Dendritic cell treated with granulocyte-macrophage colony-stimulating factor and Interleukin-4, amounts not matched to agents 40 ng/mL and 50 ng/mL, for 4 days (primary cell): ENCODE data around the gene CDCA4.
A peak's percentile ranks its signal among the peaks of the same experiment; 100 is the strongest.
"Not testable (repeated sequence)": the region's sequence is repeated elsewhere in the genome, so short reads cannot be mapped to it uniquely, and the experiment has no call there.

Source experiments
- H3K27ac Mint-ChIP-seq: one replicate; pipeline ENCODE4 v1.8.0; 2022; ENCODE audit warnings: mild to moderate bottlenecking, mixed read lengths
- H3K27me3 Mint-ChIP-seq: one replicate; pipeline ENCODE4 v1.8.0; 2022; ENCODE audit warnings: mild to moderate bottlenecking, mixed read lengths
- H3K36me3 Mint-ChIP-seq: one replicate; pipeline ENCODE4 v1.8.0; 2022; ENCODE audit warnings: low read depth, mixed read lengths
- H3K4me1 Mint-ChIP-seq: one replicate; pipeline ENCODE4 v1.8.0; 2022; ENCODE audit warnings: low read depth, mixed read lengths
- H3K4me3 Mint-ChIP-seq: one replicate; pipeline ENCODE4 v1.8.0; 2022; ENCODE audit warnings: mild to moderate bottlenecking, moderate library complexity, mixed read lengths
- H3K9me3 Mint-ChIP-seq: one replicate; pipeline ENCODE4 v1.8.0; 2022; ENCODE audit warnings: mixed read lengths
- intact Hi-C: fragments of 100-400 bp; cut with micrococcal nuclease; formaldehyde crosslinking; loops from one replicate; pipeline ENCODE4 v1.15.0; 2022

CDCA4 gene

DNA sequence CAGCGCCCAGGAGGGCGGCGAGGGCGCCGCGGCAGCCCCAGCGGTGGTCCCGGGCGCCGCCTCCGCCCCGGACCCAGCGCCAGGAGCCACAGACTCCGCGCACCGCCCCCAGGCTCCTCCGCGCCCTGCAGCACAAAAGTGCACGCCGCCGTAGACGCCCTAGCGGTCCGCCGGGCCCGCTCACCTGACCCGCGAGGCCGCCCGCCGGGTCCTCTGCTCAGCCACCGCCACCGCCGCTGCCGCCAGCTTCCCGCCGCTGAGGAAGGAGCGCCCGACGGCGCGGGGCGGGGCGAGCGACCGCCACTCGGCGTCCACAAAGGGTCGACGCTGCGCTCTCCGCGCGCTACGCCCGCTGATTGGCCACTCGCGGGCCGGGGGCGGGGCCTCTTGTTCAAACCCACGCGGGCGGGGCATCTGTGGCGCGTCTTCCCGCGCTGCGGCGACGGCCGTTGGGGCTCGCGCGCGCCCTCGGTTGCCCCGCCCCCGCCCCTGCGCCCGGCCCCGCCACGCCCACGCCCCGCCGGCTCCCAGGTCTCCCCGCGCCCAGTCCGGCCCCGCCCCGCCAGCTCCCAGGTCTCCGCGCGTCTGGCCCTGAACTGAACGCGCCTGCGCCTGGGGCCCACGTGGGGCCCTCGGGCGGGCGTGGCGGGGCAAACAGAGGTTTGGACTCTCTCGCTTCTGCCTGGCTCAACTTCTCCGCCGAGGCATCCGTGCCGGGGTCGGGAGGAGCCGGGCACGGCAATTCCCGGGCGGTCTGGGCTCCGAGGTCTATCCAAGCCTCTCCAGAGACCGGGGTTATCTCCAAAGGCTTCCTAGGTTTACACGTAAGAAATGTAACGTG is at the start of gene CDCA4:
Gene CDCA4, minus strand, starts transcription at position 269 of the 841 bp plus-strand sequence. CDS start 9,154 bp downstream, outside the sequence.
- H3K4me3 Mint-ChIP-seq: peak within 1 kb of the TSS; percentile 86
- intact Hi-C loops: loop anchor here (1.0 to 5.0 kb wide), 2 partner anchors 36 to 269 kb away; partner anchors contain the start of genes CLBA1 and SIVA1

DNA sequence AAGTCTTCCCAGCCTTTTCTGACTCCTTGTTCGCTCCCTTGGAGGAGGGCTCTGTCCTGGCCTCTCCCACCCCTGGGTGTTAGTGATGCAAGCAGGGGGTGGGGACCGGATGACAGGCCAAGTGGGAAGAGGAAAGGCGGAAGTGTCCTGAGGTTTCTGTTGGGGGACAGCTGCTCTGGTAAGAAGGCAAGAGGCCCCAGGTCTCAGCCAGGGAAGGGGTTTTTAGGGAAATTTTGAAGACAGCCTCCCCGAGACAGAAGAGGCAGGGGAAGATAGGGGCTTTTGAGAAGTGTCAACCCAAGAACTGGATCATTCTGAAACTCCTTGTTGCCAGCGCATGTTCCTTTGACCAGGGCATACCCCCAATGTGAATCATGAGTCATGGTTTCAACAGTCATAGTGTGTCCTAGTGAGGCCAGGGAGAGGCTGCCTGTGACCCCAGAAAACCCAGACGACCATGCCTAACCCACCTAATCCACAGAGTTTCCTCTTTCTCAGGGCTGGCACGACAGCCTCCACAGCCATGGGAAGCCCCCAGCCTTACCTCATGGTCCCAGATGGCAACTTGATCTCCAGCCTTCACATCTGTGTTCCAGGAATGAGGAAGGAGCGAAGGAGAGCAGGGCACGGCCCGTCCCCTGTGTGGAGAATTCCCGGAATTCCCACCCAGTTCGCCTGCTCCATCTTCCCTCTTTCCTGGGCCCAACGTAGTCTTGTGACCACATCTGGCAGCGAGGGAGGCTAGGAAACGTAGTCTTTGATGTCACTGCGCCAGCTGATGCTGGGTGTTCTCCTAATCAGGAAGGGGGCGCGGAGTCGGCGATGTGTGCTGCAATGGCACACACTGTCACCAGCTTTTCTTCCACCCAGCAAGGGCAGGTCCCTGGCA is 49.2 kb upstream of the CDCA4 start:
- H3K9me3 Mint-ChIP-seq: no peaks in the 10 kb centered on the region
- peaks cover 1% of the 10 kb centered on the region for H3K36me3 Mint-ChIP-seq
- H3K27me3 Mint-ChIP-seq: no peaks in the 10 kb centered on the region
- H3K4me3 Mint-ChIP-seq: peak overlapping the region; percentile 52
- H3K4me1 Mint-ChIP-seq: peaks cover 86% of the 10 kb centered on the region
- intact Hi-C loops: no loop called here
- peak overlapping the region; percentile 90 for H3K27ac Mint-ChIP-seq

More for the DNA sequence above, at the start of gene CDCA4:
- peak within 1 kb of the TSS; percentile 91 for H3K27ac Mint-ChIP-seq
- H3K27me3 Mint-ChIP-seq: no peaks in the 10 kb centered on the region
- H3K36me3 Mint-ChIP-seq: peaks cover 7% of the 10 kb centered on the region
- peaks cover 64% of the 10 kb centered on the region for H3K4me1 Mint-ChIP-seq
- no peaks in the 10 kb centered on the region for H3K9me3 Mint-ChIP-seq

DNA sequence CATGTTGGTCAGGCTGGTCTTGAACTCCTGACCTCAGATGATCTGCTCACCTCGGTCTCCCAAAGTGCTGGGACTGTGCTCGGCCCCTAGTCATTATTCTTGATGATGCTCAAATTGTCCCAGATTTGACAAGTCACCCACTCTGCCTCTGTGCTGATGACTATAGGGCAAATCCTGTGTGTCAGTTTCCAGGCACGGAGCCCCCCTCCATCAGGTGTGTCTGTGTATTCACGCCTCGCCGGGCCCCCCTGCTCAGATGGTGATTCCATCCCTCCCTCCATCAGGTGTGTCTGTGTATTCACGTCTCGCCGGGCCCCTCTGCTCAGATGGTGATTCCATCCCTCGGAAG is 48.6 kb upstream of the CDCA4 start:
- H3K36me3 Mint-ChIP-seq: peaks cover 7% of the 10 kb centered on the region
- H3K4me3 Mint-ChIP-seq: peak overlapping the region; percentile 52
- no peaks in the 10 kb centered on the region for H3K9me3 Mint-ChIP-seq
- H3K4me1 Mint-ChIP-seq: peaks cover 87% of the 10 kb centered on the region
- H3K27me3 Mint-ChIP-seq: no peaks in the 10 kb centered on the region
- H3K27ac Mint-ChIP-seq: peak overlapping the region; percentile 90
- intact Hi-C loops: no loop called here

DNA sequence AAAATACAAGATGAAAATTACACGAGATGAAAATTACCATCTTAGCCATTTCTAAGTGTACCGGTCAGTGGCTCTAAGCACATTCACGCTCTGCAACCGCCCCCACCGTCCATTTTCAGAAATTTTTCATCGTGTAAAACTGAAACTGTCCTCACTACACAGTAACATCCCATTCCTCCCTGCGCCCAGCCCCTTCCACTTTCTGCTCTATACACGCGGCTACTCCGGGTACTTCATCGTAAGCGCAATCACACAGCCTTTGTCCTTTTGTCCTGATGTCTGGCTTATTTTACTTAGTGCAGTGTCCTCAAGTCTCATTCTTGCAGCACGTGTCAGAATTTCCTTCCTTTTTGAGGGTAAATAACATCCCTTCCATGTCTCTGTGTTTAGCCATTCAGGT is 47.9 kb upstream of the CDCA4 start:
- H3K4me1 Mint-ChIP-seq: peaks cover 87% of the 10 kb centered on the region

DNA sequence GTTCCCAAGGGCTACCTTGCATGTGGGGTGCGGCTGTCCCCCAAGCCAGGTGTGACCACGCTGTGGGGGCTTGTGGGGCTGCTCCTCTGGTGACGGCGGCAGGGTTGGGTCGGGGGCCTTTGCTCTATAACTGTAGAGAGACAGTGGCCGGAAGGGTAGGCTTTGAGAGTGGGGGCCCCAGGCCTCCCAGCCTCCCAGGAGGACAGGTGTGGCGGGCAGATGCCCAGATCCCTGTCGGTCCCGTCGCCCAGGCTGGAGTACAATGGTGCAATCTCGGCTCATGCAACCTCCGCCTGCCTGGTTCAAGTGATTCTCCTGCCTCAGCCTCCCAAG is 47.1 kb upstream of the CDCA4 start:
- intact Hi-C loops: no loop called here
- peaks cover 89% of the 10 kb centered on the region for H3K4me1 Mint-ChIP-seq

More for the DNA sequence above, 47.9 kb upstream of the CDCA4 start:
- peaks cover 14% of the 10 kb centered on the region for H3K36me3 Mint-ChIP-seq
- H3K4me3 Mint-ChIP-seq: peak overlapping the region; percentile 4
- H3K27me3 Mint-ChIP-seq: no peaks in the 10 kb centered on the region
- intact Hi-C loops: no loop called here
- no peaks in the 10 kb centered on the region for H3K9me3 Mint-ChIP-seq
- peak overlapping the region; percentile 90 for H3K27ac Mint-ChIP-seq

DNA sequence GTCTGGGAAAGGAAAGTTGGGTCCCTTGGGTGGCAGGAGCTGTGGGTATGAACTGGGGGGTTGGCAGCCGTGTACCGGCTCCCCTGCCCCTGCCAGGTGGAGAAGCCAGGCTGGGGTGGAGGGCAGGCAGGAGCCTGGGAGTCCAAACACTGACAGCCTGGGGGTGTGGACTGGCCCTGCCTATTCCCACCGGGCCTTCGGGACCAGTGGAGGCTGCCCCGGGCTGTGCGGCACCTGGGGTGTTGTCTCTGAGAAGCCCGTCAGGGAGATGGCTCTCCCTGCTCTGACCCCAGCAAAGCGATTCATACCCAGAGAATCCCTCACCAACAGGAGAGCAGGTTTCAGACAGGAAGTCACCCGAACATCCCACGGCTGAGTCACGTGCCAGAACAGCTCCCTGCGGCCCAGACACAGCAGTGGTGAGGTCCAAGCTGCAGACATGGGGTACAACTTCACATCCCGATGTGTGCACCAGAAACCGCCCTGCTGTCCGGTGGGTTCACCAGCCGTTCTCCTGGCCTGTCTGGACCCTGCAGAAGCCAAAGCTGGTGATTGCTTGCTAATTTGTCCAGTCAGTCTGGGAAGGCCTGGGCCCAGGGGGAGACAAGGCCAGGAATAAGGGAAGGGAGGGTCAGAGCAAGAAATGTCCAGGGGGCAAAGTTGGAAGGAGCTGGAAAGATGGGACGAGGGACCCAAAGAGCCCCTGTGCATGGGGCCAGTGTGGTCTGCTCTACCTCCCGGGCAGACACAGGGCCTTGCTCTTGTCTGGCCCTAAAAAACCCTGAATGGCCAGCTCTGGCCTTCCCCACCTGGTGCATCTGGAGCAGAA is 46.5 kb upstream of the CDCA4 start:
- peaks cover 89% of the 10 kb centered on the region for H3K4me1 Mint-ChIP-seq
- H3K27me3 Mint-ChIP-seq: no peaks in the 10 kb centered on the region
- H3K36me3 Mint-ChIP-seq: peaks cover 22% of the 10 kb centered on the region
- H3K4me3 Mint-ChIP-seq: peak overlapping the region; percentile 32
- H3K9me3 Mint-ChIP-seq: no peaks in the 10 kb centered on the region
- H3K27ac Mint-ChIP-seq: peak overlapping the region; percentile 98
- intact Hi-C loops: no loop called here

More for the DNA sequence above, 47.1 kb upstream of the CDCA4 start:
- Mint-ChIP-seq H3K27me3 (no peaks in the 10 kb centered on the region), H3K27ac (peak overlapping the region; percentile 98), H3K9me3 (no peaks in the 10 kb centered on the region), H3K4me3 (no peak overlapping the region), H3K36me3 (peaks cover 16% of the 10 kb centered on the region)

DNA sequence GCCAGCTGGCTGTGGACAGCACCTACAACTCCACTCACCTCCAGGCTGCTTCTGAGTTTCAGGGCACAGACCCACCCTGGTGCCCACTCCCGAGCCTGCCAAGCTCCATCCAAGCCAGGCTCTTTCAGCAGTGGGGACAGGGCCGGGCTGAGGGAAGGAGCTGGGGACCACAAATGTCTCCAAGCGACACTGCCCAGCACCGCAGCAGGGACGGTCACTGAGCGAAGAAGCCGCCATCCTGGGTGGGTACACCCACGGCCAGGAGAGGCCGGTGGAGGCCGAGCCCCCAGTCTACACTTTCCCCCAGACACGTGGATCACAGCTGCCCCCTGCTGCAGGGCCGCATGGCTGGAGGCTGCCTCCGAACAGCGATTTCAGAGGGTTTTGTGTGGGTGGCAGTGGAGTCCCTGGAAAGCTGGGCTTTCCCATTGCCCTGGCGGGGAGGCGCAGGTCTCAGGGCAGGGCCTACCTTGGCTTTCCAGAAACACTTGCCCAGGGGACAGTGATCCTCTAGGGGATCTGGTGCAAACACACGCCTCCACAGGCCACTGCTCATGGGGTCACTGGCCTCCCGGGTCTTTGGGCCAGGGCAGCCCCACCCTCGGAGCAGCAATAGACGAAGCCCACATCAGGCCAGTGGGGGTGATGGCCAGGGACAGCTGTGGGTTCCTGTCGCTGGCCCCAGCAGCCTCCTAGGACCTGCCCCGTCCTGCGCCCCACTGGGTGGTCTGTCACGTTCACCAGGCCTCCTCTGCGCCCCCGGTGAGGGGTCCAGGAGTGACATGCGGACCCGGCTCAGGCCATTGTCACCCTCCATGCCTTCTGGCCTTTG is 45.6 kb upstream of the CDCA4 start:
- intact Hi-C loops: no loop called here
- peak overlapping the region; percentile 95 for H3K4me3 Mint-ChIP-seq
- no peaks in the 10 kb centered on the region for H3K9me3 Mint-ChIP-seq
- peaks cover 28% of the 10 kb centered on the region for H3K36me3 Mint-ChIP-seq
- no peaks in the 10 kb centered on the region for H3K27me3 Mint-ChIP-seq
- peaks cover 89% of the 10 kb centered on the region for H3K4me1 Mint-ChIP-seq
- peak overlapping the region; percentile 98 for H3K27ac Mint-ChIP-seq

DNA sequence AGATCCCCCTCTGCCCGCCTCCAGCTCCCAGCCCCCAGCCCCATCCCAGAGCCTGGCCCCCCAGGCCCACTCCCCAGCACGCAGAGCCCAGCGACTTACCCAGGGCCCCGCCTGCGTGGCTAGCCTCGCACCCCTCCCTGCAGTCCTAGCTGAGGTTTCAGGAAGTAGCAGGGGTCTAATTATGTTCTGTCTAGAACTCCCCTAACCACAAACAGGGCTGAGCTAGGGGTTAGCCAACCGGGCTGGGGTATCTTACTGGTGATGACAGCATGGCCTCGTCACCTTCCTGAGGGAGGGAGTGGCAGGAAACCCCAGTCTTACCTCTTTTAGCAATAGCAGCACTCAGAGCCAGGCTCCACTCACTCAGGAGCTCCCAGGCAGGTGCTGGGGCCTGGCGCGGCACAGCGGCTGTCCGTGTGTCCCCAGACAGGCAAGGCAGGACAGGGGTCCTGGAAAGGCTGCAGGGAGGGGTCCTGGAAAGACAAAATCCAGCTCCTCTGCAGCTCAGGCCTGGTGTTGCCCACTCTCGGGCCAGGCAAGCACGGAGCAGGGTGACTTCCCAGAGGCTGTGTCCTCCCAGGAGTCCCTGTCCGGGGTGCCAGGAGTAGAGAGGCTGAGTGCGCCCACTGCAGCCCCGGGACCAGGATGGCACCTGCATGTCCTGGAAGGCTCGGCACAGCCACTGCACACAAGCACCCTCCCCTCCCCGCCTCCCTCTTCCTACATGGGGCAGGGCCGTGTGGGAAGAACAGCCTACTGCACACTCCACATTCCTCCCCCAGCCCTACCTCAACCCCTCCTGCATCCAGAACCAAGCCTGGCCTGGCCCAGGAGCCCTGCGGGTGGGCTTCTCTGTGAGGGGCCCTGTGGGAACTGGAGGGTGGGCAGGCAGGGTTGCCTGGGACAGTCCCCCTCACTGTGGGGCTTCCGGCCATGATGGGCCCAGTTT is 44.7 kb upstream of the CDCA4 start, which contains the start of gene GPR132:
Gene GPR132, minus strand, starts transcription at position 151 of the 949 bp plus-strand sequence. CDS start 10,010 bp downstream, outside the sequence.
- Mint-ChIP-seq H3K4me3 (peak within 1 kb of the TSS; percentile 95), H3K9me3 (no peaks in the 10 kb centered on the region), H3K27ac (peak within 1 kb of the TSS; percentile 98), H3K36me3 (peaks cover 29% of the 10 kb centered on the region), H3K27me3 (no peaks in the 10 kb centered on the region), H3K4me1 (peaks cover 92% of the 10 kb centered on the region)
- intact Hi-C loops: no loop called here

DNA sequence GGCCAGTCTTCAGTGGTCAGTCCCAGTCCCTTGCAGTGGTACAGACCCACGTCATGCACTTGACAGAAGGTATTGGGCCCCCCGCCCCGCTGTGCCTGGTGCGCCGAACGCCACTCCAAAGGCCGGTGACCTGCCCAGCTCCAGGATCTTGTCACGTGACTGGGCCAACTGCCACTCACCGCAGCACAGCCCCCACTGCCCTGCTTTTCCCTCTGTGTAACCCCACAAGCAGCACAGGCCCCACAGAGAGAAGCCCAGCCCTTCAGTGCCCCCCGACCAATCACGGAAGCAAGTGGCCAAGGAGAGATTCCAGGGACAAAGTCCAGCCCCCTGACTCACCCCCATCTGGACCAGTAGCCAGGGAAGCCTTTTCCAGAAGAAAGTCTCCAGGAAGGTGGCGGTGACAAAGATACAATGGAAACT is 43.8 kb upstream of the CDCA4 start:
- Mint-ChIP-seq H3K4me1 (peaks cover 92% of the 10 kb centered on the region), H3K9me3 (no peaks in the 10 kb centered on the region), H3K4me3 (peak overlapping the region; percentile 95), H3K27me3 (no peaks in the 10 kb centered on the region), H3K36me3 (peaks cover 37% of the 10 kb centered on the region), H3K27ac (peak overlapping the region; percentile 98)
- intact Hi-C loops: no loop called here

DNA sequence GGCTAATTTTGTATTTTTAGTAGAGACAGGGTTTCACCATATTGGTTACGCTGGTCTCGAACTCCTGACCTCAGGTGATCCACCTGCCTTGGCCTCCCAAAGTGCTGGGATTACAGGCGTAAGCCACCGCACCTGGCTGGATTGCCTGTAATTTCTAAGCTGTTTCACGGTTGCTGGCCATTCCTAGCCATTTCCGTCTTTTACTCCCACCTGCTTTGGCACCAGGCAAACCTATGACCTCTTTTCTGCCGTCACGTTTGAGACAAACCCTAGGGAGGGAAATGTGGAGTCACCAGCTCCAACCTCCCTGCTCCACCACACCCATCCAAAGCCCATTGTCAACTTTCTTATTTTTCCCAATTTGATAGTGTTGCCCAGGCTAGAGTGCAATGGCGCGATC is 43.1 kb upstream of the CDCA4 start:
- peaks cover 92% of the 10 kb centered on the region for H3K4me1 Mint-ChIP-seq

DNA sequence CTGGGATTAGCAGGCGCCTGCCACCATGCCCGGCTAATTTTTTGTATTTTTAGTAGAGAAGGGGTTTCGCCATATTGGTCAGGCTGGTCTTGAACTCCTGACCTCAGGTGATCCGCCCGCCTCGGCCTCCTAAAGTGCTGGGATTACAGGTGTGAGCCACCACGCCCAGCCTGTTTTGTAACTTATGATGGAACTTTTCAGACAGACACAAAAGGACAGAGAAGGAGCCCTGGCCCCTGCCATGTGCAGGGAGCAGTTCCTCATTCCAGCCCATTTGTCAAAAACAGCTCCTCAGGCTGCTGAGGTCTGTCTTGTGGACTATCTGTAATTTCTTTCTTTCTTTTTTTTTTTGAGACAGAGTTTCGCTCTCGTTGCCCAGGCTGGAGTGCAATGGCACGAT is 42.6 kb upstream of the CDCA4 start:
- H3K4me1 Mint-ChIP-seq: peaks cover 92% of the 10 kb centered on the region
- H3K4me3 Mint-ChIP-seq: peak overlapping the region; percentile 95
- H3K9me3 Mint-ChIP-seq, H3K27me3 Mint-ChIP-seq, intact Hi-C loops: not testable (repeated sequence)
- H3K27ac Mint-ChIP-seq: peak overlapping the region; percentile 98
- peaks cover 49% of the 10 kb centered on the region for H3K36me3 Mint-ChIP-seq

More for the DNA sequence above, 43.1 kb upstream of the CDCA4 start:
- intact Hi-C loops: no loop called here
- no peaks in the 10 kb centered on the region for H3K9me3 Mint-ChIP-seq
- H3K4me3 Mint-ChIP-seq: peak overlapping the region; percentile 95
- peaks cover 44% of the 10 kb centered on the region for H3K36me3 Mint-ChIP-seq
- H3K27me3 Mint-ChIP-seq: no peaks in the 10 kb centered on the region
- H3K27ac Mint-ChIP-seq: peak overlapping the region; percentile 98

DNA sequence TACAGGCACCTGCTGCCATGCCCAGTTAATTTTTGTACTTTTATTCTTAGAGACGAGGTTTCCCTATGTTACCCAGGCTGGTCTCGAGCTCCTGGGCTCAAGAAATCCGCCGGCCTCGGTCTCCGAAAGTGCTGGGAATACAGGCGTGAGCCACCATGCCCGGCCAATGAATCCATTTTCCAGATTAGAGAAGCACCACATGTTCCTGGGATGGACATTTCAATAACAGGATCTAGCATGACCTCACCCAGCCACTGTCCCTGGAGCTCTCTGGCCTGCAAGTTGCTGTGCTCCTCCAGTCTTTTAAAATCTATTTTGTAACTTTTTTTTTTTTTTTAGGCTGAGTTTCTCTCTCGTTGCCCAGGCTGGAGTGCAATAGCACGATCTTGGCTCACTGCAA is 42.2 kb upstream of the CDCA4 start:
- Mint-ChIP-seq H3K27ac (peak overlapping the region; percentile 98), H3K27me3 (no peaks in the 10 kb centered on the region), H3K4me1 (peaks cover 95% of the 10 kb centered on the region), H3K36me3 (peaks cover 54% of the 10 kb centered on the region), H3K9me3 (no peaks in the 10 kb centered on the region), H3K4me3 (peak overlapping the region; percentile 95)
- intact Hi-C loops: no loop called here
